GM21825 (cell line): ENCODE data around the gene IQCM.

Experiments
- ATAC-seq: cut with Tn5 transposase; IDR thresholded peaks from one replicate; pipeline ENCODE4 v1.9.1; 2021; ENCODE audit warnings: mild to moderate bottlenecking, moderate library complexity; ENCODE audit not compliant: unreplicated experiment

The IQCM gene

GRCh38 chr4:149322203-149322602 lies 493.4 kb downstream of the IQCM start:
- no peak for ATAC-seq

GRCh38 chr4:149321438-149321837 lies 494.2 kb downstream of the IQCM start:
- no peak for ATAC-seq

- no peak for ATAC-seq
Measured at GRCh38 chr4:149311076-149311475, 504.6 kb downstream of the IQCM start.

- no peak for ATAC-seq
Measured at GRCh38 chr4:149306537-149306936, 509.1 kb downstream of the IQCM start.
